HG02763 (cell line): ENCODE data around the gene ADCY5.

ENCODE experiments used
- ATAC-seq: cut with Tn5 transposase; IDR thresholded peaks from one replicate; pipeline ENCODE4 v1.9.1; 2021; ENCODE audit warnings: mild to moderate bottlenecking, moderate library complexity; ENCODE audit not compliant: unreplicated experiment

The ADCY5 gene

DNA sequence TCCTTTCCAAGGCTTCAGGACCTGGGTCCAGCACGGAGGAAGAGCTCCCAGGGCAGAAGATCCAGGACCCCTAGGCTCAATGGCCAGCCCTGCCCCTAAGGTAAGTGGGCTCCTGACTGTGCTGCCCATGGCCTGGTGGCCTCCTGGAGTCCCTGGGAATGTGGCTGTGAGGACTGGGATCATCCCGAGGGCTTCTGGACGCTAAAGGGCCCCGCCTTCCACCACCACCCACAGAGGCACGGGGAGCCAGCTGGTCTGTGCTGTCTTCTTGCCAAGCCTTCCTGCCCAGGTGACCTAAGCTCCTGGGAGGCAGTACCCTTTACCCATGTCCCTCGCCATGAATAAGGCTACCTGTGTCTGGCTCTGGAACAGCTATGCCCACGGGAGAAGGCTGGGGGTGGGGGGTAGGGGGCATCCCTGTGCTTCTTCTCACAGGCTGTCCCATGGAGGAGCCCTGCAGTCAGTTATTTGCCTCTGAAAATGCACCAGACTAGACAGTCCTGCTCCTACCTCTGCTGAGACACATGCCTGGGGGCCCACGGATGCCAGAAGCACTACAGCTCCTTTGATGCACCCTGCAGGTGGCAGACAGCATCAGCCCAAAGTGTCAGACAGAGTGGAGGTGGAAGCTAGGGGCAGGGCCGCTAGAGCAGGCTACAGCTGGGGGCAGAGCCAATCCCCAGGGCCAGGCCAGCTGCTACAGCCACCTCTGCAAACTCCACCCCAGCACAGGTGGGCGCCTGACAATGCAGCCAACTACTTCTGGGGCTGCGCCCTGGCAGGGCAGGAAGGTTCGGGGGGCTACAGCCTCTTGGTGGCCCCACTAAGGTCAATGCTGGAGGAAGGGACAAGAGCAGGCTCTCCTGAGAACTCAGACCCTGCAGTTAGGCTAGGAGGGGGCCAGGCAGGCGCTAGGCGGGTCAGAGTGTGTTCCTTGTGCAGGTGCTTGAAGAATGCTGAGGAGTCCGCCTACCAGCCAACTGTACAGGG lies 156.3 kb downstream of the ADCY5 start:
- ATAC-seq = no peak

- no peak for ATAC-seq
Observed at GRCh38 chr3:123291404-123291803, 157.5 kb downstream of the ADCY5 start.

DNA sequence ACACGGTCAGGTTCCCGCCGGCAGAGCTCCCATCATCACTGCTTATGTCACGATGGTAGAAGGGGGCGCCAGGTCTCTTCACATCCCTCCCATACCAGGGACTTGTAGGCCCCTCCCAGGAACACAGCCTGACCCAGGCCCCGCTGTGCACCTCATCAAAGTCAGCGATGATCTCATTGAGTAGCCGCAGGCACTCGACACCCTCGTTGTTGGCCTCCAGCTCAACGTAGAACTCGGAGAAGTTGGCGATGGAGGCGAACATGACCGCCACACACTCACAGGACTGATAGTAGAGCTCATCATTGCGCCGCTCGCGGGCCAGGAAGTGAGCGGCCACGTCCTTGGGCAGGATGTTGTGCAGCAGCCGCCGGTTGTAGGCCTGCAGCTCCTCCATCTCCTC lies 157.9 kb downstream of the ADCY5 start:
- ATAC-seq = no peak

DNA sequence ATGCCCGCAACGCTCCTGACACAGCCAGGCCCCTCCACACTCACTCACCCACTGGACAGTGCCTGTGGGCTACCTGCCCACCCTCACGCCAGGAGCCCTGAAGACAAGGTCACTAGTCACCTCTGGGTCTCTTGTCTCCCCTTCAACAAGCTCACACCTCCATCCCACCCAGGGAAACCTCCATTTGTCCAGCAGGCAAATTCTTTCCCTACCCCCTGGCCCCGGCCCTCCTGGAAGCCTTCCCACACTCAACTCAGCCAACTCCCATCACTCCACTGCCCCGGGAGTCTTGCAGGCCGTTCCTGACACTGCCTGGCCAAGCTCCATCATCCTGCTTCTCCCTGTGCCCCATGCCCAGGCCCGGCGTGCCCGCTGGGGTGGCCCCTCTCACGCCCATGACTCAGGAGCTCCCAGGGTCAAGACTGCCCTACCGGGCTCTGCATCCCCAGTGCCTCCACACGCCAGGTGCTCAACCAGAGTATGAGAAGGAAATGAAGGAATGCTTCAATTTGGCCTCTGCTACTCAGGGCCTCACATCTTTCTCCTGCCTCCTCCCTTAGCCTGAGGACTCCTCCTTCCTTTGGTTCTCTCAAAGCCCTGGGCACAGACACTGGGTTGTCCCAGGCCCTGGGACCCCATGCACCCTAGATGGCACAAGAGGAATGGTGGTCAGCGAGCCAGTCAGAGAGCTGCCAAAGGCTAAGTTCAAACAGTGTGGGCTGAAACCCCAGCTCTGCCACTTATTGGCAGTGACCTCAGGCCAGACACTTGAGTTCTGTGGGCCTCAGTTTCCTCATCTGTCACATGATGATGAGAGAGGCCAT lies 158.6 kb downstream of the ADCY5 start:
- no peak for ATAC-seq

DNA sequence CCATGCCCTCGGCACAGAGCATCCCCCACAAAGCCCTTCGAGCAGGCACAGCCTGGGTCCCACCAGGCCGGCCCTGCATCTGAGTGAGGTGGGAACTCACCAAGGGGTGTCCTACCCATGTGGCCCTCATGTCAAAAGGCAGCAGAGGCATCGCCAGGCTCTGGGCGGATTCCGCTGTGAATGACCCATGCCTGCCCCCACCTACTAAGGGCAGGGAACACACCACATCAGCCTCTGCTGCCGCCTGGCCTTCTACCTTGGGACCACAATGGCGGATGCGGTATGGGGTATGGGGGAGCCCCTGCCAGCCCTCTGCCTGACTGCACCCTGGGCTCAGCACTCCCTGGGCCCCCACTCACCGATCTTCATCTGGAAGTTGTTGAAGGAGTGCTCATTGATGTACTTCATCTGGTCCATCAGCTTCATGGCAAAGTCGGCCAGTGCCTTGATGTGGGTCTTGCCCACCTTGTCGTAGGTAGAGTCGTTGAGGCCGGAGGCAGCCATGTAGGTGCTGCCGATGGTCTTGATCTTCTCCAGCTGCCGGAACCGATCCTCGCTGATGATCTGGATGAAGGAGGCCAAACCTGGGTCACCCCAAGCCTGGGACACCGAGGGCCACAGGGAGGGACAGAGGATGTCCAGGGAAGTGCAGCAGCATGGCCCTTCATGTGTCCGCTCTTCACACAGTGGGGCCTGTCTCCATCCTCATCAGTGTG lies 159.3 kb downstream of the ADCY5 start:
- no peak for ATAC-seq

GRCh38 chr3:123287962-123288302 lies 161.0 kb downstream of the ADCY5 start:
- no peak for ATAC-seq

- ATAC-seq = no peak
Observed at GRCh38 chr3:123287051-123287961, 161.6 kb downstream of the ADCY5 start.

DNA sequence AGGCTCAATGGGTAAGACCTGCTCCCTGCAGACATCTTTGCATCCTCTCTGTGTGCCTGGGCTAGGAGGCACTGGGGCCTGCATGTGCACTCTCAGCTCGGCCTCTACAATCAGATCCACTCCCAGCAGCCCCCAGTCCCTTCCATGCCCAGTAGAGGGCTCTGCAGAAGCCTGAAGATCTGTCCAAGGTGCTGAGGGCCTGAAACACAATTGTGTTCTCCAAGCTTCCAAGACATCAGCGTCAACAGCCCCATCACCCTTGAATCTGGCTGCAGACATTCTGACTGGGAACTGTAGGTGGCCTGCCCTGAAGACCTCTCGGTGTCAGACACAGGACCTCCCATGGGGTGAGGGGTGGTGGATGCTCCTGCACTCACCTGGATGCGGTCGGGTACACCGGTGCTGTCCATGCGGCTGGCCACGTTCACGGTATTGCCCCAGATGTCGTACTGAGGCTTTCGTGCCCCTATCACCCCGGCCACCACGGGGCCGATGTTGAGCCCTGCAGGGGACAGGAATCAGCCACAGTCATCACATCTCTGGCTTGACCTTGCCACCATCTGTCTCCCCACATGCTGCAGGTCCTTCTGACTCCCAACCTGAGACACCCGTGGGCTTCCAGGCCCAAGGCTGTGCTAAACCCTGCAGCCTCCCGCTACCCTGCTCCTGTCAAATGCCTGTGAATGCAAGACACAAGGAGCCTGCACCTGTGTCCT lies 162.4 kb downstream of the ADCY5 start:
- ATAC-seq = no peak

- no peak for ATAC-seq
Observed at GRCh38 chr3:123285931-123286307, 163.0 kb downstream of the ADCY5 start.

- ATAC-seq = no peak
Observed at GRCh38 chr3:123285479-123285878, 163.4 kb downstream of the ADCY5 start.

GRCh38 chr3:123285066-123285465 lies 163.8 kb downstream of the ADCY5 start:
- ATAC-seq = no peak

DNA sequence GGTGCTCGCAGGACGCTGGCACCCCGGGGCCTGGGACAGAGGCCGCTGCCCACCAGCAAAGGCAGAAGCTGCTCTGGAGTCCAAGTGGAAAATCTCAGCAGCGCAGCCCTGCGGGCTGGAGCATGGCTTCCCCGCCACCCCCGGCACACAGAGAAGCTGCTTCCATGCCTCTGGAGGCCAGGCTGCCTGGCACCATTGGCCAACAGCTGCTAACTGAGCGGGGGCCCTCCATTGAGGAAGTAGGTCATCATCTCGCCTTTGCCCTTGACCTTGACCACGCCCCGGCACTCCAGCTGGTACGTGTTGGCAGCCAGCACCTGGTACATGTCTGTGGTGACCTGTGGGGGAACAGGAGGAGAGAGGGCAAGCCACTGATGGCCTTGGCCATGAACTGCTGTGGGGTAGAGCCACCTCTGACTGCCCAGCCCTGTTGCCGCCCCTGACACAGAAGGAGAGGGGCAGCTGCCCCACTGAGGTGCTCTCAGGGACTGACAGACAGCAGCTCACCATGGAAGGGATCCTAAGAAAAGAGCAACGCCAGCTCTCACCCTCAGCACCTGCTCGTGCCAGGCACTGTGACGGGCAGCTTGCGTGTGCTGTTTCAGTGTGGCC lies 164.4 kb downstream of the ADCY5 start:
- ATAC-seq = no peak

DNA sequence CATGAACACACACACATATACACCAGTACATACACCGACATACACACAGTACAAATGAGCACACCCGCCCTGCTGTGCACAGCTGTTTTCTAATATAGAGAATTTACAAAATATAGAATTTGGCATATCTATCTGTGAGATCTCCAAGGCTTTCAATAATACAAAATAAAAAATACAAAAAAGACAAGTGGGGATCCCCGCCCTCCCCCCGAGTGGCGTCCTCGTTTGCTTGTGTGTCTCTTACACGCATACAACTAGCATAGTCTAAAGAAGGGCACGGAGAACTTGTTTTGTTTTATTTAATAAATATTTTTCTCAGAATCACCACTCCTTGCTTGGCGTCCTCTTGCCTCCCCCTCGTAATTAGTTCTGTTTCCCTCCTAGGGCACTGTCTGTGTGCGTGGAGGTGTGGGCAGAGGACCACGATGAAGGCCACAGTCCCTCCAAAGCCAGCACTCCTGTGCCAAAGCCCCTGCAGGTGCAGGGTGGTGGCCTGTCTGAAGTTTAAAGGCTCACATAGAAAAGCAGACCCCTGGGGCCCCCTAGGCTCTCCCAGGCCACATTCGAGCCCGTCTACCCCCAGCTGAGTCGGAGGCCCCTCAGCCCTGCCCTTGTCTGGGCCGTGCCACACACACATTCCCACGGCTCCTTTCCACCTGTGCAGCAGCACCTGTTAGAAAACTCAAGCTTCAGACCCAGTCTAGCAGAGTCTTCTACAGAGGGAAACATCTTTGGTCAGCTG lies 165.1 kb downstream of the ADCY5 start:
- ATAC-seq = no peak

- no peak for ATAC-seq
Observed at GRCh38 chr3:123283074-123283473, 165.8 kb downstream of the ADCY5 start.

DNA sequence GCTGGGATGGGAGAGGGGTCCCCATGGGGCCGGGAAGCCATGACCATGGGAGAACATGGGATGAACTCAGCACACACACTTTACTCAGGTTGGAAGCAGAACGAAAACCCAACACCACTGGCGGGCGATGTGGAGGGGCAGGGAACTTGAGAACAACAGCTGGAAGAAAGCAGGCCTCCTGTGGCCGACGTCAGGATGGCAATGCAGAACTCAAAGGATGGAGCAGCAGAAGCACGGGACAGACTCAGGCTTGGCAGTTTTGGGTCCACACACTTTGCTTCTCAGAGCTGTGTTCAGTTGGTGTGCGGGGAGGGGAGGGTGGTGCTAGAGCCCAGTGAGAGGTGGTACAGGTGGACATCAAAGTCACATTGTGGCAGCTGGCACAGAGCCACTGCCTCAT lies 166.4 kb downstream of the ADCY5 start:
- no peak for ATAC-seq

GRCh38 chr3:123281929-123282328 lies 167.0 kb downstream of the ADCY5 start:
- ATAC-seq = no peak

DNA sequence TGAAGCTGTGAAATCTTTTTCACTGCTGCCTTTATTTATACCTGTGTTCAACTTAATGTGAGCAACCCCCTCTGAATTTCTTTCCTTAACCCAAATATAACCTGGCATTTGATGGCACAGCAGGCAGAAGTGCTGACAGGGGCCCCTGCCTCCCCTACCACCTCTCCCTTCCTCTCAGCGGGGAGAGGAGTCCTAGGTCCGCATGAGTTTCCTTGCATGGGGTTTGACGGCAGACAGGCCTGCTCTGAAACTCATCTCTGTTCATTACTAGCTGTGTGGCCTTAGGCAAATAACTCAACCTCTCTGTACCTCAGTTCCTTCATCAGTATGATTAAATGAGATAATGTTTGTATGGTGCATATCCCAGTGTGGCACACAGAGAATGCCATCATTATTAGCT lies 167.5 kb downstream of the ADCY5 start:
- no peak for ATAC-seq

DNA sequence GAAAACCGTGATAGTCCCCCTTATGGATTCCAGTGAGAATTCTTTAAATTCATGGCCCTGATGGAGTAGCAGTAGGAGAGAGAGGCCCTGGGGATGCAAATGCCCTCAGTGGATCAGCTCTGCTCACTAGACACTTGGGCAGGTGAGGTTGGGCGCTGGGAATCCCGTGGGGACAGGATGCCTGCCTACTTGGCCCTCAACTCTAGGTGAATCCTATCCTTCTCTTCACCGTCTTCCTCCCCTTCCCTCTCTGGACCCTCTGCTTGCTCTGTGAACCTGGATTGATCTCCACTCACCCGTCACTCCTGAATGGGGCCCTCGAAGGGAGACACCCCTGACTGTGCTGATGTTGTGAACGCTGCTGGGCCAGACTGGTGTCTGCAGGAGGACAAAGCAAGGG lies 169.8 kb downstream of the ADCY5 start:
- no peak for ATAC-seq

DNA sequence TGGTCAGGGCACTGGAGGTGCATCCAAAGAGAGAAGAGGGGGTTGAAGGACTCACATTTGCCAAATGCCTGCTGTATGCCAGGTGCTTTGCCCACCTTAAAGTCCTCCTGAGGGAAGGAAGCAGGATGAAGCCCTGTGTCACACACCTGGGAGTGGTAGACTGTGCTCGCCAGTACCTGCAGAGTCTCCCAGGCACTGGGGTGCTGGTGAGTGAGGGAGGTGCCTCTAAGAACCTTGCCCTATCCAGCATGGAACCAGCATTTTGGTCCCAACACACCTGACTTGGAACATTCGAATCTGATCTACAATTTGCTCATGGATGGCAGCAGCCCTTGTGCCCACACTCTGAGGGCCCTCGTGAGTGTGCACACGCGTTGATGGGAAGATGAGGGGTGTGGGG lies 170.4 kb downstream of the ADCY5 start:
- ATAC-seq = no peak
